Bronchial epithelial cell (primary cell): ENCODE measurements around the gene THAP3. TPM values are rescaled to one million over a fixed set of nuclear protein-coding genes. Genes with fewer than 3 reads are reported as not detected.
"Not testable (repeated sequence)": the region's sequence is repeated elsewhere in the genome, so short reads cannot be mapped to it uniquely, and the experiment has no call there.

ENCODE experiments used
- DNase-seq: peaks from one replicate; pipeline ENCODE4 v3.0.0-alpha.2; 2010; ENCODE audit warnings: low read depth
- FAIRE-seq: peaks from 2 replicates; lab custom pipeline; 2011; peaks lifted over from hg19 to GRCh38; lab: Jason Lieb, UNC
- H3K27me3 ChIP-seq: 2 replicates; pipeline ENCODE4 v1.5.1; 2011; ENCODE audit warnings: low read length; ENCODE audit not compliant: control insufficient read depth, insufficient read depth
- H3K36me3 ChIP-seq: 2 replicates; pipeline ENCODE4 v1.5.1; 2011; ENCODE audit warnings: low read length; ENCODE audit not compliant: control insufficient read depth, insufficient read depth
- H3K4me3 ChIP-seq: 2 replicates; pipeline ENCODE4 v1.5.1; 2011; ENCODE audit warnings: mild to moderate bottlenecking, low read depth, low read length, control low read depth
- total RNA-seq: library from RNA; depleted of rRNA; stranded (reverse); fragments of >200 nt; gene quantifications from 2 replicates; pipeline ENCODE4 v1.2.1, GENCODE V29; 2014
- TF ChIP-seq, protein P1 (sequence below): IDR thresholded peaks from 2 replicates; pipeline ENCODE4 v1.5.1; 2011; ENCODE audit warnings: mild to moderate bottlenecking, moderate library complexity, low read length, control low read depth, inconsistent platforms; ENCODE audit not compliant: insufficient read depth, severe bottlenecking

The THAP3 gene
- total RNA-seq, 1 donor from 2014 or later, result 24.0 TPM

DNA sequence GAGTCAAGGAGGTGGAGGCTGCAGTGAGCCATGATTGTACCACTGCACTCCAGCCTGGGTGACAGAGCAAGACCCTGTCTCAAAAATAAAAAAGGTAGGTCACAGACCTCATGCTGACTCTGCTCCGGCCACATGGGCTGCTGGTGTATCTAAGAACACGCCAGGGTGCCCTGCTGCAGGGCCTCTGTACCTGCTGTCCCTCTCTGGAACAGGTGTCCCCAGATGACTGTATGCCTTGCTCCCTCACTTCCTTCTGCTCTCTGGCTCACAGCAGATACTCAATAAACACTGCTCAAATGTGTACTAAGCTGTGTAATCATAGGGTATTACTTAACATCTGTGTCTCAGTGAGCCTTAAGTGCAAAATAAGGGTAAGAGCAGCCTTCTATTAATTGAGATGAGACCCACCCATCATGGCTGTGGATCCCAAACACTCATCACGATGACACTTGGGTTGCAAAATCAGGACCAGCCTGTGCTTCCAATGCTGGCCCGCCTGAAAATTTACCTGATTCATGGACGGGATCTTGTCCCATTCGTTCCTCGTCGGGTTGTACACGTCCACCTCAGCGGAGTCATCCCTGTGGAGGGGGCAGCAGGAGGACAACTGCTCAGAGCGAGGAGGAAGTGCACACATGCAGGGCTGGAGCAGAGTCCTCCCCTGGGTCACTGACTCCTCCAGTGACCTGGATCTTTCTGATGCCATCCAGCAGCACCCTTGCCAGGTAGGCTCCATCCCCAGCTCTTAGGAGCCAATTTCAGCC is 29.5 kb upstream of the THAP3 start:
- Histone ChIP-seq H3K27me3 (no peaks in the 10 kb centered on the region), H3K4me3 (no peak overlapping the region), H3K36me3 (peaks cover 57% of the 10 kb centered on the region)
- TF ChIP-seq, protein P1, sequence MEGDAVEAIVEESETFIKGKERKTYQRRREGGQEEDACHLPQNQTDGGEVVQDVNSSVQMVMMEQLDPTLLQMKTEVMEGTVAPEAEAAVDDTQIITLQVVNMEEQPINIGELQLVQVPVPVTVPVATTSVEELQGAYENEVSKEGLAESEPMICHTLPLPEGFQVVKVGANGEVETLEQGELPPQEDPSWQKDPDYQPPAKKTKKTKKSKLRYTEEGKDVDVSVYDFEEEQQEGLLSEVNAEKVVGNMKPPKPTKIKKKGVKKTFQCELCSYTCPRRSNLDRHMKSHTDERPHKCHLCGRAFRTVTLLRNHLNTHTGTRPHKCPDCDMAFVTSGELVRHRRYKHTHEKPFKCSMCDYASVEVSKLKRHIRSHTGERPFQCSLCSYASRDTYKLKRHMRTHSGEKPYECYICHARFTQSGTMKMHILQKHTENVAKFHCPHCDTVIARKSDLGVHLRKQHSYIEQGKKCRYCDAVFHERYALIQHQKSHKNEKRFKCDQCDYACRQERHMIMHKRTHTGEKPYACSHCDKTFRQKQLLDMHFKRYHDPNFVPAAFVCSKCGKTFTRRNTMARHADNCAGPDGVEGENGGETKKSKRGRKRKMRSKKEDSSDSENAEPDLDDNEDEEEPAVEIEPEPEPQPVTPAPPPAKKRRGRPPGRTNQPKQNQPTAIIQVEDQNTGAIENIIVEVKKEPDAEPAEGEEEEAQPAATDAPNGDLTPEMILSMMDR, result no peak
- DNase-seq, result no peak
- FAIRE-seq, result peak; percentile 28

DNA sequence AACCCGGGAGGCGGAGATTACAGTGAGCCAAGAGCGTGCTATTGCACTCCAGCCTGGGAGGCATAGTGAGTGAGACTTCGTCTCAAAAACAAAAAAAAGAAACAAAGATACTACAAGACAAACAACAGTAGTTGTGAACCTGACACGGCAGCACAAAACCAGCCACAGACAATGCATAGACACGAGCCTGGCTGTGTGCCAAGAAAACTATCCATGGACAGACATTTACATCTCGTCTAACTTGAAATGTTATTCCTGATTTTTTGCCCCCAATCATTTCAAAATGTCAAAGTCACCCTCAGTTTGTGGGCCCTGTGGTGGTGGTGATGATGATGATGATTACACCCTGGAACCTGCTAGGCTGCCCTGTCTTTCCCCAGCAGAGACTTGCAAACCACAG is 28.3 kb upstream of the THAP3 start:
- Histone ChIP-seq H3K36me3 (peaks cover 57% of the 10 kb centered on the region), H3K4me3 (no peak overlapping the region), H3K27me3 (no peaks in the 10 kb centered on the region)
- DNase-seq, result no peak
- TF ChIP-seq, protein P1, result no peak
- no peak for FAIRE-seq

DNA sequence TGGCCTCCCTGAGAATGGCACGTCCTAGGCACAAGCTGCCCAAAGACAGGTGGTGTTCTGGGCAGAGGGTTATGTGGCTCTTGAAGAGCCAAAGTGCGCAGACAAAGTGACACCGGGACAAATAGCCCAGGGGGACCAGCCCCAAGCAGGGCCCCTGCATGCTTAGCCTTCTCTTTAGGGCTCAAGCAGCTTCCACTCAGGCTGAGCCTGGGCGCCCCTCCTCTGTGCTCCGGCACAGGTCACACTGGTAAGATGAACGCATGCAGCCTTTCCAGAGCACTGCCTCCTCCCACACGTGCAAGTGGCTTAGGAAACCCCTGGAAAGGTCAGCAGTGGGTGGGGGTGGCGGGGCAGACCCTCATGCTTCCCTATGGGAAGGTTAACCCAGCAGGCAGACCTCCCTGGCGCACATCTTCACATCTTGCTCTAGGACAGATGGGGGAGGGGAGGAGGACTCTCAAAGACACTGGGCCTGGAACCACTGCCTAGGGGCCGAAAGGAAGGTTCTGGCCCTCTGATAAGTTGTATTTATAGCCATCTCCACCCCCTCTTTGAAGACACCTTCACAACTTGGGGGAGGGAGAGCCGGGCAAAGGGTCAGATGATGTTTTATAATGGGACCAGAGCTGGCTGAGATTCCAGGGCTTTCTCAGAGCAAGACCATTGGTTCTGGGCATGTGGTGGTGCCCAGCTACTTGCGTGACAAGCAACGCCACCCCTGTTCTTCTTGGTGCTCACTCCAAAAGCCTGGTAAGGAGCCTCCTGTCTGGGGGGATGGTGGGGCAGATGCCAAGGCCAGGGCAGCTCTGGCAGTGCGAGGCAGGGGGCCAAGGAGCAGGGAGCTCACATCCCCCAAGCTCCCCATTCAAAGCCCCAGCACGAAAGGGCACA is 27.5 kb upstream of the THAP3 start:
- H3K27me3 ChIP-seq, result no peaks in the 10 kb centered on the region
- TF ChIP-seq, protein P1, result no peak
- no peak for FAIRE-seq
- no peak overlapping the region for H3K4me3 ChIP-seq
- DNase-seq, result no peak
- peaks cover 54% of the 10 kb centered on the region for H3K36me3 ChIP-seq

DNA sequence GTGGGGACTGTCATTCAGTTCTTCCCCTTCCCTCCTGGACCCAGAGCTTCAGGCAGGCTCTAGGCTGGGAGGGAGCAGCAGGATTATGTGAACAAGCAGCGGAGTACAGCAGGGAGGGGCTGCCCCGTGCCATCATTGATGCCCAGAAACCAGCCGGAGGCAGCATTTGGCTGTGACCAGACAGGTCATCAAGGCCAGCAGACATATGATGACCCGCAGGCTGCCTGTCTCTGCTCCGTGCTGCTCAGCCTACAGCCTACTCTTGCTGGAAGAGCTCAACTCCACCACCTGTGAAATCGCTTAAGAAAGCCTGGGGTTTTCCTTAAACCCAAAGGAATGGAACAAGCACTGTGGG is 26.9 kb upstream of the THAP3 start:
- Histone ChIP-seq H3K36me3 (peaks cover 52% of the 10 kb centered on the region), H3K27me3 (no peaks in the 10 kb centered on the region), H3K4me3 (no peak overlapping the region)
- TF ChIP-seq, protein P1, result no peak
- no peak for FAIRE-seq
- no peak for DNase-seq

DNA sequence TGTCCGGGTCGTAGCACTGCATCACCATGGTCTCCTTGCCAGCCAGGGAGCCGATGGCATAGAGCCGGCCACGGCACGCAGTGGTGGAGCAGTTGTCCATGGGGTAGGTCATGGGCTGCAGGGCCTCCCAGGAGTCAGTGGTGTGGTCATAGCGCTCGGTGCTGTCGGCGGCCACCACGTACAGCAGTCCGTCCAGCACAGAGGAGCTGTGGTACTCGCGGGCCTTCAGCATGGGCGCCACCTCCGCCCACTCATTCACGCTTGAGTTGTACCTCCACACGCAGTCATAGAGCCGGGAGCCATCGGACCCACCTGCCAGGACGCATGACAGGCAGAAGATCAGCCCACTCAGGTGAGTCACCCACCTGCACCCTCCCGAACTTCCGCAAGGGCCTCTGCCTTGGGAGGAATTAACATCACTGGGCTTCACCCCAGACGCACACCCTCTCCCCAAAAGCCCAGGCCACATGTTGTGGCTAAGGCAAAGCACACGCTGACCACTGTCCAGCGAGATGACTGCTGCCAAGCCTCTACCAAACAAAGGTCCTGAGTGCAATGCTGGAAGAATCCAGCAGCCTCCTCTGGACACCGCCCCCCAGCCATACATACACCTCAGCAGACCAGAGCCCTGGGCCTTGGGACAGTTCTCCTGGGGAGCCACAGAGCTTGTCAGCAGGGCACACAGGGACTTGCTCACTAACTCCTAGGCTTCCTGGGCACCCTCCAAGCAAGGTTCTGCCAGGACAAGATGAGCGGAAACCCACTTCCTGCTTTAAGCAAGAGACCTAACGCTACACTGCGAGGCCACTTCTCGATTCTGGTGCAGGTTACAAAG is 25.3 kb upstream of the THAP3 start:
- peaks cover 42% of the 10 kb centered on the region for H3K36me3 ChIP-seq
- peak overlapping the region; percentile 99 for H3K4me3 ChIP-seq
- DNase-seq, result peak; percentile 86
- FAIRE-seq, result no peak
- TF ChIP-seq, protein P1, result peak; percentile 18
- H3K27me3 ChIP-seq, result no peaks in the 10 kb centered on the region

DNA sequence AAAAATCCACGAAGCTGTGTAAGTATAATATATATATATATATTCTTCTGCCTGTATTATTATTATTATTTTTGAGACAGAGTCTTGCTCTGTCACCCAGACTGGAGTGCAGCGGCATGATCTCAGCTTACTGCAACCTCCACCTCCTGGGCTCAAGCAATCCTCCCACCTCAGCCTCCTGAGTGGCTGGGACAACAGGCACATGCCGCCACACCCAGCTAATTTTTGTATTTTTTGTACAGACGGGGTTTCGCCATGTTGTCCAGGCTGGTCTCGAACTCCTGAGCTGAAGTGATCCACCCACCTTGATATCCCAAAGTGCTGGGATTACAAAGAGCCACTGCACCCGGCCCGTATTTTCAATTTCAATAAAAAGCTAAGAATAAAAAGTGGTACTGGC is 24.7 kb upstream of the THAP3 start:
- FAIRE-seq, result not testable (repeated sequence)
- peaks cover 40% of the 10 kb centered on the region for H3K36me3 ChIP-seq

More for the DNA sequence above, 24.7 kb upstream of the THAP3 start:
- peak overlapping the region; percentile 99 for H3K4me3 ChIP-seq
- DNase-seq, H3K27me3 ChIP-seq: not testable (repeated sequence)
